H1 (cell line): ENCODE results near the gene DGKZ.

Experiments
- CREB1 ChIP-seq: IDR thresholded peaks from 2 replicates; pipeline ENCODE4 v1.6.1; 2012; ENCODE audit warnings: inconsistent platforms
- CTCF ChIP-seq, 3 experiments: IDR thresholded peaks; 1 replicate in 2 of 3; 2 replicates in 1 of 3; pipeline versions ENCODE4 v1.5.1 to v1.6.1; 2011; ENCODE audit warnings: low read length in 3 of 3, mild to moderate bottlenecking in 3 of 3, inconsistent platforms in 2 of 3, low read depth in 1 of 3, moderate library complexity in 1 of 3; ENCODE audit not compliant: insufficient read depth in 1 of 3; ENCODE audit errors: control extremely low read depth in 1 of 3
- EZH2 ChIP-seq: fragments of 200-600 bp; sonication (generic); IDR thresholded peaks from 2 replicates; pipeline ENCODE4 v1.7.1; 2012; ENCODE audit warnings: low read depth, mild to moderate bottlenecking, moderate library complexity, low read length, inconsistent platforms; ENCODE audit not compliant: severe bottlenecking
- FOSL1 ChIP-seq: IDR thresholded peaks from 2 replicates; pipeline ENCODE4 v1.6.1; 2011; ENCODE audit warnings: mild to moderate bottlenecking, low read depth, low read length, moderate library complexity; ENCODE audit not compliant: insufficient read depth
- HDAC6 ChIP-seq: IDR thresholded peaks from one replicate; pipeline ENCODE4 v1.7.1; 2012; ENCODE audit warnings: low read depth, mild to moderate bottlenecking, inconsistent platforms, low read length, moderate library complexity
- KDM1A ChIP-seq: fragments of 200-600, 300-600 bp; sonication (generic); IDR thresholded peaks from 2 replicates; pipeline ENCODE4 v1.7.1; 2016; ENCODE audit warnings: mild to moderate bottlenecking, low read length, borderline replicate concordance
- PHF8 ChIP-seq: fragments of 200-600 bp; sonication (generic); conservative IDR thresholded peaks from 2 replicates; pipeline ENCODE4 v1.7.1; 2012; ENCODE audit warnings: low read depth, mild to moderate bottlenecking, inconsistent platforms, low read length, moderate library complexity
- SIN3A ChIP-seq, 2 experiments: IDR thresholded peaks in 1 of 2; conservative IDR thresholded peaks in 1 of 2; 2 replicates each; pipeline ENCODE4 v1.6.1; 2011 to 2012; ENCODE audit warnings: low read length in 2 of 2, improper control_type of control experiment in 1 of 2, low read depth in 1 of 2, mild to moderate bottlenecking in 1 of 2
- TBP ChIP-seq: IDR thresholded peaks from 2 replicates; pipeline ENCODE4 v1.6.1; 2011; ENCODE audit warnings: low read depth, low read length, improper control_type of control experiment

GRCh38 chr11:46370253-46370652 lies 23.0 kb downstream of the DGKZ start:
- TF ChIP-seq TBP (no peak), CTCF (IDR thresholded peaks at IDR 0.05; ENCODE audit: control extremely low read depth in 1 of 3, insufficient read depth in 1 of 3, low read depth in 1 of 3, low read length in 3 of 3) (no peak), EZH2 (no peak), HDAC6 (no peak), PHF8 (no peak), KDM1A (no peak), SIN3A (conservative IDR thresholded peaks at IDR 0.05 in 1 of 2, IDR thresholded peaks at IDR 0.05 in 1 of 2; ENCODE audit: low read depth in 1 of 2, low read length in 2 of 2) (no peak), FOSL1 (no peak), CREB1 (no peak)
